Loucy (cell line): Measurements from ENCODE around the gene NHLRC2.

Experiments
- EZH2phosphoT487 ChIP-seq: fragments of 200-600 bp; IDR thresholded peaks from 2 replicates; pipeline ENCODE4 v1.6.1; 2018; ENCODE audit warnings: antibody characterized with exemption, mild to moderate bottlenecking, moderate library complexity, borderline replicate concordance
- TF ChIP-seq, protein P1 (sequence below): fragments of 200-600 bp; sonication (generic); conservative IDR thresholded peaks from 2 replicates; pipeline ENCODE4 v1.5.1; 2014; ENCODE audit warnings: mild to moderate bottlenecking, antibody characterized with exemption, low read length

DNA sequence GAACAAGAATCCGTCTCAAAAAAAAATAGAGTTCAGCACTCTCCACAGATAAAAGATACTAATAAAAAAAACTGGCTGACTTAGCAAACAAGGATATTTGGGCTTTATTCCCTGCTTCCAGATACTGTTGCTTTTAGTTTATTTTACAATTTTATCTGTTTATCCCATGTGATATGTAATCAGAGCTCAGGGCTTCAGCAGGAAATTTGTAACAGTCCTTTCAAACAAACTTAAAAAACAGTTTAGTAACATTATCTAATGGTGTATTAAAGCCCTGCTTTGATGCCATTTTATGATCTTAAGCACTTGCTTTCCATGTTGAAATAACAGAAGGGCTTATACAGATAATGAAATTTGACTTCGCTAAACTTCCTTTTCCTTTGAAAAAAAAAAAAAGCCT lies 28.7 kb upstream of the NHLRC2 start:
- TF ChIP-seq, protein P1, sequence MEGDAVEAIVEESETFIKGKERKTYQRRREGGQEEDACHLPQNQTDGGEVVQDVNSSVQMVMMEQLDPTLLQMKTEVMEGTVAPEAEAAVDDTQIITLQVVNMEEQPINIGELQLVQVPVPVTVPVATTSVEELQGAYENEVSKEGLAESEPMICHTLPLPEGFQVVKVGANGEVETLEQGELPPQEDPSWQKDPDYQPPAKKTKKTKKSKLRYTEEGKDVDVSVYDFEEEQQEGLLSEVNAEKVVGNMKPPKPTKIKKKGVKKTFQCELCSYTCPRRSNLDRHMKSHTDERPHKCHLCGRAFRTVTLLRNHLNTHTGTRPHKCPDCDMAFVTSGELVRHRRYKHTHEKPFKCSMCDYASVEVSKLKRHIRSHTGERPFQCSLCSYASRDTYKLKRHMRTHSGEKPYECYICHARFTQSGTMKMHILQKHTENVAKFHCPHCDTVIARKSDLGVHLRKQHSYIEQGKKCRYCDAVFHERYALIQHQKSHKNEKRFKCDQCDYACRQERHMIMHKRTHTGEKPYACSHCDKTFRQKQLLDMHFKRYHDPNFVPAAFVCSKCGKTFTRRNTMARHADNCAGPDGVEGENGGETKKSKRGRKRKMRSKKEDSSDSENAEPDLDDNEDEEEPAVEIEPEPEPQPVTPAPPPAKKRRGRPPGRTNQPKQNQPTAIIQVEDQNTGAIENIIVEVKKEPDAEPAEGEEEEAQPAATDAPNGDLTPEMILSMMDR: no peak
- TF ChIP-seq EZH2phosphoT487: no peak
